NT2/D1 (cell line): ENCODE measurements around the gene TMEM175.

Experiments used
- DNase-seq: peaks from one replicate; pipeline ENCODE4 v3.0.0-alpha.2; 2011; ENCODE audit warnings: low read depth, low spot score
- H3K27me3 ChIP-seq: 2 replicates; pipeline ENCODE4 v1.6.0; 2011; ENCODE audit warnings: mild to moderate bottlenecking; ENCODE audit not compliant: insufficient read length, insufficient read depth
- H3K36me3 ChIP-seq: 2 replicates; pipeline ENCODE4 v1.6.1; 2011; ENCODE audit warnings: mild to moderate bottlenecking, low read length, mixed read lengths; ENCODE audit not compliant: insufficient read depth, insufficient read length
- H3K4me1 ChIP-seq: 2 replicates; pipeline ENCODE4 v1.5.1; 2011; ENCODE audit not compliant: insufficient read depth, insufficient read length
- H3K4me3 ChIP-seq: 2 replicates; pipeline ENCODE4 v1.5.1; 2011; ENCODE audit warnings: low read depth; ENCODE audit not compliant: insufficient read length
- H3K9ac ChIP-seq: 2 replicates; pipeline ENCODE4 v1.6.0; 2011; ENCODE audit warnings: low read depth; ENCODE audit not compliant: insufficient read length
- H3K9me3 ChIP-seq: 2 replicates; pipeline ENCODE4 v1.5.1; 2011; ENCODE audit warnings: mild to moderate bottlenecking, low read length; ENCODE audit not compliant: insufficient read depth
- SUZ12 ChIP-seq: IDR thresholded peaks from 2 replicates; pipeline ENCODE4 v1.6.1; 2011; ENCODE audit not compliant: insufficient read length, insufficient read depth; ENCODE audit errors: extremely low read depth
- YY1 ChIP-seq: IDR thresholded peaks from 2 replicates; pipeline ENCODE4 v1.6.1; 2011; ENCODE audit not compliant: insufficient read length, insufficient read depth
- ZNF274 ChIP-seq: IDR thresholded peaks from 2 replicates; pipeline ENCODE4 v1.6.1; 2011; ENCODE audit warnings: mild to moderate bottlenecking, low read depth, low read length

The TMEM175 gene

GRCh38 chr4:886244-886643 is 46.0 kb upstream of the TMEM175 start:
- TF ChIP-seq SUZ12 (no peak), ZNF274 (no peak)
- no peak overlapping the region for H3K9ac ChIP-seq
- H3K27me3 ChIP-seq: no peaks in the 10 kb centered on the region
- H3K4me3 ChIP-seq: no peak overlapping the region
- H3K9me3 ChIP-seq: no peaks in the 10 kb centered on the region
- no peaks in the 10 kb centered on the region for H3K4me1 ChIP-seq
- no peak for DNase-seq
- peaks cover 98% of the 10 kb centered on the region for H3K36me3 ChIP-seq

- Histone ChIP-seq H3K4me3 (no peak overlapping the region), H3K27me3 (no peaks in the 10 kb centered on the region), H3K9me3 (no peaks in the 10 kb centered on the region), H3K36me3 (peaks cover 98% of the 10 kb centered on the region), H3K9ac (no peak overlapping the region), H3K4me1 (no peaks in the 10 kb centered on the region)
- no peak for DNase-seq
- TF ChIP-seq ZNF274: no peak
- TF ChIP-seq SUZ12: no peak
- TF ChIP-seq YY1: no peak
Measured at GRCh38 chr4:887034-887763, 45.1 kb upstream of the TMEM175 start.

GRCh38 chr4:888029-888428 is 44.2 kb upstream of the TMEM175 start:
- Histone ChIP-seq H3K4me3 (no peak overlapping the region), H3K27me3 (no peaks in the 10 kb centered on the region), H3K4me1 (peaks cover 3% of the 10 kb centered on the region), H3K36me3 (peaks cover 98% of the 10 kb centered on the region), H3K9me3 (no peaks in the 10 kb centered on the region), H3K9ac (no peak overlapping the region)
- DNase-seq: no peak
- TF ChIP-seq ZNF274 (no peak), YY1 (no peak), SUZ12 (no peak)

- no peak for TF ChIP-seq SUZ12
- TF ChIP-seq YY1: no peak
- no peak for TF ChIP-seq ZNF274
- Histone ChIP-seq H3K9me3 (no peaks in the 10 kb centered on the region), H3K9ac (no peak overlapping the region), H3K36me3 (peaks cover 98% of the 10 kb centered on the region), H3K4me1 (peaks cover 3% of the 10 kb centered on the region), H3K4me3 (no peak overlapping the region), H3K27me3 (no peaks in the 10 kb centered on the region)
- no peak for DNase-seq
Measured at GRCh38 chr4:889516-889915, 42.7 kb upstream of the TMEM175 start.

GRCh38 chr4:890036-890695 is 42.1 kb upstream of the TMEM175 start:
- H3K27me3 ChIP-seq: no peaks in the 10 kb centered on the region
- peaks cover 3% of the 10 kb centered on the region for H3K4me1 ChIP-seq
- no peak for DNase-seq
- peaks cover 96% of the 10 kb centered on the region for H3K36me3 ChIP-seq
- TF ChIP-seq YY1 (no peak), ZNF274 (no peak), SUZ12 (no peak)
- H3K4me3 ChIP-seq: no peak overlapping the region
- H3K9ac ChIP-seq: no peak overlapping the region
- H3K9me3 ChIP-seq: no peaks in the 10 kb centered on the region

- Histone ChIP-seq H3K4me3 (no peak overlapping the region), H3K9me3 (no peaks in the 10 kb centered on the region), H3K9ac (no peak overlapping the region), H3K36me3 (peaks cover 96% of the 10 kb centered on the region), H3K4me1 (peaks cover 3% of the 10 kb centered on the region), H3K27me3 (no peaks in the 10 kb centered on the region)
- no peak for TF ChIP-seq SUZ12
- TF ChIP-seq YY1: no peak
- no peak for TF ChIP-seq ZNF274
- peak; percentile 18 for DNase-seq
Measured at GRCh38 chr4:891747-892146, 40.5 kb upstream of the TMEM175 start.

- Histone ChIP-seq H3K36me3 (peaks cover 94% of the 10 kb centered on the region), H3K4me3 (no peak overlapping the region), H3K9me3 (no peaks in the 10 kb centered on the region), H3K27me3 (no peaks in the 10 kb centered on the region), H3K9ac (no peak overlapping the region), H3K4me1 (peaks cover 3% of the 10 kb centered on the region)
- no peak for DNase-seq
- TF ChIP-seq ZNF274 (no peak), YY1 (no peak), SUZ12 (no peak)
Measured at GRCh38 chr4:892780-893179, 39.5 kb upstream of the TMEM175 start.
